GM21526 (cell line): ENCODE results near the gene RNASE13.

Experiments
- ATAC-seq: cut with Tn5 transposase; IDR thresholded peaks from one replicate; pipeline ENCODE4 v1.9.1; 2021; ENCODE audit warnings: moderate library complexity; ENCODE audit not compliant: unreplicated experiment, low FRiP score

Gene RNASE13

GRCh38 chr14:21066882-21067502 is 32.4 kb upstream of the RNASE13 start:
- ATAC-seq = no peak

DNA sequence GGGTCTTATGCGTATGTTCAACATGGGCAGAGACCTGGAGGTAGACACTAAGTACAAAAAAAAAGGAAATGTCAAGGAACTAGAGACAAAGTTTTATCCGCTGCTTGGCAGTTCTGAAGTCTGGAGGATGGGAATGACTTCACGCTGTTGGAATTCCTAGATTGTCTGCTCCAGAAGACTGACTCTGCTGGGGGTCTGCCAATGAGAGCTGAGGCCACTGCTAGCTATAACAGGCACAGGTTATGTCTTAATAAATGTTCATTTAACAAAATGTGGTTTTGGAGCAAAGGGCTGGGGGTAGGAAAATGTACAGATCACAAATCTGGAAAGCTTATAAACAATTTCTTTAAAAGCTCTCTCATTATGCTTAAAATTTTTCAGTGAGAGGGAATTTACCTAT is 28.9 kb upstream of the RNASE13 start:
- no peak for ATAC-seq

GRCh38 chr14:21061347-21061668 is 26.7 kb upstream of the RNASE13 start:
- no peak for ATAC-seq

- ATAC-seq = no peak
Measured at GRCh38 chr14:21060614-21061346, 26.2 kb upstream of the RNASE13 start.

DNA sequence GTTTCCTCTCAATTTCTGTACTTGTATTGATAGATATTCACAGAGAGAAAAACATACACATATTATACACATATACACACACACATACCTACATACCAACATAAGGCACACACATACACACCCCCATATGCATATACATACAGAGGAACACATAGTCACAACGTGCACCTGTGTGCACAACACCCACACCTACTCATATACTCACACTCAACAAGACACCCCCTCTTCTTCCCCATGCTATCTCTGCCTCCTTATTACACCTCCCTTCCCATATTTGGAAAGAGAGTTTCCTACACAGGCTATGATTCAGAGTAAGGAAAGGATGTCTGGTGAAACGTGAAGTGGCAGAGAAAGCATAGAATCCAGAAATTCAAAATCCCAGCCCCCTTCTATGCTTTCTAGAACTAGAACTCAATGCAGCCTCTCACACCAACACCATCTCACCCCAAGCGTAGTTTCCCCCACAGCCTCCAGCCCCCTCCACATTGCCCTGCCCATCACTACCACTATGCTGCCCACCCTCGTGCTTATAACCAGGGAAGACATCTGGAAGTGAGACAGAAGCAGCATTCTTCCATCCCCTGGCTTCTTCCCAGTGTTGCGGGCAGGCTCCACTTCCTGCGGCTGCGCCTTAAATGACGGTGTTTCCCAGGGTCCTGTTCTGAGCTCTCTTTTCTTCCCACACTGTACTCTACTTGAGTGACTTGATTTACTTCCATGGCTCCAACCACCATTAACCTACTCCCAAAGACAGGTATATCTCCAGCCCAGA is 25.4 kb upstream of the RNASE13 start:
- no peak for ATAC-seq

GRCh38 chr14:21058903-21059302 is 24.3 kb upstream of the RNASE13 start:
- no peak for ATAC-seq

GRCh38 chr14:21057803-21058675 is 23.4 kb upstream of the RNASE13 start, which contains the start of gene RNASE8:
Gene RNASE8, plus strand, starts transcription at chr14:21057822. Its CDS starts 71 bp downstream, at chr14:21057893.
- no peak for ATAC-seq

- no peak for ATAC-seq
Measured at GRCh38 chr14:21056520-21057163, 22.0 kb upstream of the RNASE13 start.

DNA sequence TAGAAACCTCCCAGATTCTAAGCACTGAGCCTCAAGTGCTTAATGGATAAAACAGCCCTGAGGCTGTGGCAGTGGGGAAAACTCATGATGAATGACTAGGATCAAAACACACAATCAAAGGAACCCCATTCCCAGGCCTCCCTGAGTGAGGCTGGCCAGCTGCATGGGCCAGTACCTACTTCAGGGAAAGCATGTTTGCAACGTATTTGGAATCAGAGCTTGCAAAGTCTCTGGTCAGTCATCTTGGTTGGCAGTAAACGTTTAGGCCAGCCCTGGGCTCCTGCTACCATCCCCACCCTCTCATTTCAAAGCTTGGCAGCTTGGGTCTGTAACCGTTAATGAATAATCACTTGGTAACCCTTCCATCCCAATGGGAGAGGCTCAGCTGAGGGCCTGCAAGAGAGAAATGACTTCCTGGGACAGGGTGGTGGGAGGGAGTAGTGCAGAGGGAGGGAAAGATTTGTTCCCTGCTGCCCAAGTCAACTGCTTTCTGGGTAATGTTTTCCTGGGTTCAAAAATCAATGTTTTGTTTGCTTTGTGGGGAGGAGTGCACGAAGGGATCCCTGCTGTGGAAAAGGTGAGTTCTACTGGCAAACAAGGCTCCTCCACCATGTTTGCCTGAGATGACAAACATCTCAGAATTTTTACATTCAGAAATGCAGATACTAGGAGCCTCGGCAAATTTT is 21.0 kb upstream of the RNASE13 start:
- no peak for ATAC-seq

DNA sequence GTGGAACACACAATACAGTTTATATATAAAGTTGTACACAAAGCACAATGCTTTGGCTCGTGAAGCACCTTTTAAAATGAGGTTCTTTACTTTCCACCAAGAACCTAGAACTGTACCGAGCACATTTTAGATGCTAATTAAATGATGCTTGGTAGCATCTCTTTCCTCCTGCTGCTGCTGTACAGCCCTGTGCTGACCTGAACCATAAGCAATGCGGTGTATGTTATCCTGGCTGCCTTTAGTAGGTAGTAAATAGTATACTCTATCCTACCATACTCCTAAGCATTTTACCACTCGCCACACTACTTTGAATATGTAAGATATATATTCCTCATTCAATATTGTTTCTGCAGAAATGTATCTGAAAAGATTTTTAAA is 20.1 kb upstream of the RNASE13 start:
- no peak for ATAC-seq

DNA sequence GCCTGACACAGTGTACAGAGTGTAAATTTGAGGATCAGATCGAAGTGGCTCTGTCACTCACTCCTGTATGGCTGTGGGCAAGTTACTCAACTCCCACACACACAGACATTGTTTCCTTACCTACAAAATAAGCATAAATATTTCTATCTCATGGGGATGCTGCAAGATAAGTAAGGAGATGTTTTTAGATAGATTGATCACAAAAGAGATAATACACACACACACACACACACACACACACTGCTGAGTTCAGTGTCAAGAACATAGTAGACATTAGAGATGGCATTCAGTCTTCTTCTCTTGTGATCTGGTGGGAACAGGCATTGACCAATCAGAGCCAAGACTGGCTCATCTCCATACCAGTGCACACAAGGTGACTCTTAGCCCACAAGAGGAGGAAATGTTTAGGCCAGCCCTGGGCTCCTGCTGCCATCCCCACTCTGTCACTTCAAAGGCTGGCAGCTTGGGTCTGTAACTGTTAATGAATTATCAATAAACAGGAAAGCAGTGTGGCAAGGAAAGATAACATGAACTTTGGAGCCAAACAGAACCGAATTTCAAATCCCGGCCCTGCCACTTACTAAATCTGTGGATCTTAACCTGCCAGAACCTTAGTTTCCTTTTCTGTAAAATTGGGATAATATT is 19.6 kb upstream of the RNASE13 start:
- ATAC-seq = no peak

GRCh38 chr14:21053184-21054122 is 18.8 kb upstream of the RNASE13 start:
- no peak for ATAC-seq

DNA sequence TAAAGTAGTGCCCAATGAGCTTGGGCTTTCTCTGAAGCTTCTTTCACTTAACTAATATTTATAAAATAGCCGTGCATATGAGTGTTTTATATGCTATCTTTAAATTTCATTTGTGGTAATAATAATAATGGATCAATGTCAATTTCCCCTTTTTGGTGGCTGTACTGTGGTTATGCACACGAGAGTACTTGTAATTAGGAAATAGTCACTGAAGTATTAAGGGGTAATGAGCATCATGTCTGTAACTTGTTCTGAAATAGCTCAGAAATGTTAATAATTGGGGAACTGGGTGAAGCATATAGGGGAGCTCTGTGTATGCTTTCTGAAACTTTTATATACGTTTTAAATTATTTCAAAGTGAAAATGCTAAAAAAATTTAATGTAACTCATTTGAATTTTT is 16.0 kb upstream of the RNASE13 start:
- ATAC-seq = no peak

DNA sequence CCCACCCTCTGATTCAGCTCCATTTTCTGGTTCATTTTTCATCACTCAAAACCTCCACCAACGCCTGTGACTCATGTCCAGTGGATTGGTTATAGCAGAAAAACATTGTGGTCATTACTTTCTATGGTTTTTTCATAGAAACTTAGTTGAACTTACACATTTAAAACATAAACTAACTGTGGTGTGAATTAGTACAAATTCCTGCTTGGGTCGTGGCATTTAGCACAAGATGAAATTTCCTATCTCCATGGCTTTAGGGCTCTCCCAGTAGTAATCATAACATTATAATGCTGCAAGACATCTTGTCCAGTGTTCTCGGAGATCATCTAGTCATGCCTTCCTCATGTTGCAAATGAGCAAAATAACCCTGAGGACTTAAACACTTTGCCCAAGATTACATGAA is 14.7 kb upstream of the RNASE13 start:
- ATAC-seq = no peak

DNA sequence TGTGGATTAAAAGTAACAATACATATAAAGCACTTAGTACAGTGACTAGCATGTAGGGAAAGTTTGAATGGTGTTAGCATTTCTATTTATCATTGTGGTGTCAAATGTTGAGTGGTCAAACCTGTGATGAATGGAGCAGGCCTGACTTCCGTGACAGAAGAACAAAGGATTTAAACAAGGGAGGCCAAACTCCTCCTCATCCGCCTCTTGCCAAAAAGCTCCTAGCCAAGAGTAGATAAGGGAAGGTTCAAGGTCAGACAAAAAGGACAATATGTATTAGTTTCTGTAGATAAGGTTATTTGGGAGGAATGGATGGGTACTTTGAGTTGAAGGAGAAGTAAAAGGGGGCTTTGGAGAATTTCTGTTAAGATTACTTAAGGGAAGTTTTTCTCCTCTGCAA is 14.0 kb upstream of the RNASE13 start:
- ATAC-seq = no peak

- no peak for ATAC-seq
Measured at GRCh38 chr14:21047378-21047781, 12.8 kb upstream of the RNASE13 start.

- ATAC-seq = no peak
Measured at GRCh38 chr14:21043974-21044618, 9.5 kb upstream of the RNASE13 start.
